Measurements from ENCODE around the gene KRT14.
"Not testable (repeated sequence)": the region's sequence is repeated elsewhere in the genome, so short reads cannot be mapped to it uniquely, and the experiment has no call there.

Gene KRT14

DNA sequence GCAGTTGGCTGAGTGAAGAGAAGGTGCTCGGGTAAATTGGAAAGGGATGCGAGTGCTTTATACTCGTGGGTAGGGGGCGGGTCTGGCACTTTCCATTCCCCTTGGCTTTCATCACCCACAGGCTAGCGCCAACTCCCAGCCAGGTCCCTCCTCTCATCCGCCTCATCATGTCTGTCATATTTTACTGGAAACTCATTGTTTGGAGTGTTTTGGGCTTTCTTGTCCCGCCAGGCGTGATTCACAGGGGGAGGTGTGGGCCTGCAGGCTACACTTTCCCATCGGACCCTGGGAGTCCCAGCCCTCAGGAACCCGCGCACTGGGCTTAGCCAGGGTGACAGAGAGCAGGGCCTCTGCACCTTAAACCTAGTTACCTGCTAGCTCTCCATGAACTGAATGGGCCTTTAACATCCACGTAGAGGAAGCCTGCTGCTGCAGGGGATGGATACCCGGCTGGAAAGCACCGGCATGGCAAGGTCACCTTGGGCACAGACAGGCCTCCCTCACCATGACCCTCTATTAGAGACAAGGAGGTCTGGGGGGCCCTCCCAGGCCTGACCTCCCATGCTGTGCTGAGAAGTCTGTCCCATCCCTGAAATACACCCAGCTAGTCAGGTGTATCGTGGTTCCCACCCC, at the start of gene KRT14:
TSS of gene KRT14 (minus strand) at position 33 of the 633 bp plus-strand sequence. CDS start 61 bp downstream, outside the sequence.
- no peak for DNase-seq

GRCh38 chr17:41635121-41636097, 48.7 kb upstream of the KRT14 start:
- DNase-seq = no peak

DNA sequence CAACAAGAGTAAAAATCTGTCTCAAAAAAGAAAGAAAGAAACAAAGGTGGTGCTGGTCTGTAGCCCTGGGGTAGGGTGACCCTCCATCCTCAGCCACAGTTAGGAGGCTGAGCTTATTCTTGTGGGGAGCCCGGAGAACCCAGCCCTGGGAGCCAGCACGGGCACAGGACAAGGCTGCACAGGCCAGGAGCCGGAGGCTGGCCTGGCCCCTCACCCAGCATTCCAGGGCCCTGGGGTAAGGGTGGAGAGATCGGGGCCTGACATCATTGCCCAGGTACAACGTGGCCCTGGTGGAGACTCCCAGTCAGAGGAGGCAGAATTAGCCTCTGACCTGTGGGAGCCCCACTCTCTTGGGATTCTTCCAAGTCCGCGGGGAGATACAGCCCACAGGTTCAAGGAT, 47.9 kb upstream of the KRT14 start:
- DNase-seq = no peak

GRCh38 chr17:41633556-41634199, 47.0 kb upstream of the KRT14 start:
- DNase-seq = no peak

DNA sequence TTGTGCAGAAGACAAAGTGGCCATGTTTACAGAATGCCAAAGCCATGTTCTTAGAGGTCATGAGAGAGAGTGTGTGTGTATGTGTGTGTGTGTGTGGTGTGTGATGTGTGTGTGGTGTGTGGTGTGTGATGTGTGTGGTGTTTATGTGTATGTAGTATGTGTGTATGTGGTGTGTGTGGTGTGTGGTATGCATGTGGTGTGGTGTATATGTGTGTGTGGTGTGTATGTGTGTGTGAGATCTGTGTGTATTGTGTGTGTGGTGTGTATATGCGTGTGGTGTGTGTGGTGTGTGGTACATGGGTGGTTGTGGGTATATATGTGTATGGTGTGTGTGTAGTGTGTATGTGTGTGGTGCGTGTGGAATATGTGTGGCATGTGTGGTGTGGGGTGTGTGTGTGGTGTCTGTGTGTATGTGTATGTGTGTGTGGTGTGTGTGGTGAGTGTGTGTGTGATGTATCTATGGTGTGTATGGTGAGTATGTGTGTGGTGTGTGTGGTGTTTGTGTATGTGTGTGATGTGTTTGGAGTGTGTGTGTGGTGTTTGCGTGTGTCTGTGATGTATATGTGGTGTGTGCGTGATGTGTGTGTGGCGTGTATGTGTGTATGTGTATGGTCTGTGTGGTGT, 45.9 kb upstream of the KRT14 start:
- DNase-seq = no peak

- DNase-seq = no peak
These were observed 45.2 kb upstream of the KRT14 start for GRCh38 chr17:41631898-41632285.

- no peak for DNase-seq
These were observed 44.6 kb upstream of the KRT14 start for GRCh38 chr17:41631025-41631897.

DNA sequence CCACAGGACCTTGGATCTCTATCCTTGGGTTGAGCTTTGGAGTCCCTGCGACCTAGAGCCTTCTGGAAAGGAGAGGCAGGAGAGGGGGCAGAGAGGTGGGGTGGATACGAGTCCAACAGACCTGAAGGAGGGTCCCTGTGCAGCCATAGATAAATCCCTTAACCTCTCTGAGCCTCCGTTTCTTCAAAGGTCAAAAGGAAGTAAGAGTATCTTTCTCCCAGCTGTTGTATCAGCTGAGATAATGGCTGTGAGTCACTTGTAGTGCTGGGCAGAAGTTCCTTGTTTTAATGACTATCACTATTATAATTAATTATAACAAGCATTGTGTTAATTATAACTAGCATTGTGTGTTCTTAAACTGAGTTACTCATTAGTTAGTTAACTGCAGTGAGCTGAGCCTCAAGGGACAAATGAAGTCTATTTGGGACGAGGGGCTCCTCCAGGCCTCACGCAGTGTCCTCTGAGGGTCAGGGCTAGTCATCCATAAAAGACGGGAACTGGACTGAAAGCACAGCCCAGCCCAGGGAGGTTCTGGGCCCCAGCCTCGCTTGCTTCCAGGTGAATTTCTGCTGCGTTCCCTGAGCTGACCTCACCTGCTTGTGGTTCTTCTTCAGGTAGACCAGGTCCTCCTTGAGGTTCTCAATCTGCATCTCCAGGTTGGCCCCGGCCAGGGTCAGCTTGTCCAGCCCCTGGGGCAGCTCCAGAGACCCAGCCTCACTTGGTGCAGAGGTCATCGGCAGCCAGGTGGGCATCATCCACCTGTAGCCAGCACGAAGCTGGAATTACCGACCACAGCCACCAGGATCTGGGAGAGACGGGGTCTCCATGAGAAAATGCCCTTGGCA, 43.4 kb upstream of the KRT14 start:
- no peak for DNase-seq

DNA sequence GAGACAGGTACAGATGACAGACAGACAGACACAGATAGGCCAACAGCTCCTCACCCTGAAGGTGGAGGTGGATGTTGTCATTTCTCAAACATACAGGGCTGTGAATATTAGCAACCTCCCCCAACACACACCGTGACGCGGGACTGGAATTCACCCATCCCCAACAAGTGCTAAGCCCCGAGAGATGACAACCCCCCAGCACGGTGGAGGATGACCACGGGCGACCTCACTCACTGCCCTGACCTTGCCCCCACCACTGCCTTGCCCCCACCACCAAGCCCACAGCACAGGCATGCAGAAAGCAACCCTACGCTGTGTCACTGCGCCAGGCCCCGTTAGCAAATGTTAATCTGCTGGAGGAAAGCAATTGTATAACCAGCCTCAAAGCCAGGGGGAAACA, 42.6 kb upstream of the KRT14 start:
- DNase-seq = no peak

GRCh38 chr17:41628621-41629255, 42.0 kb upstream of the KRT14 start:
- not testable (repeated sequence) for DNase-seq

DNA sequence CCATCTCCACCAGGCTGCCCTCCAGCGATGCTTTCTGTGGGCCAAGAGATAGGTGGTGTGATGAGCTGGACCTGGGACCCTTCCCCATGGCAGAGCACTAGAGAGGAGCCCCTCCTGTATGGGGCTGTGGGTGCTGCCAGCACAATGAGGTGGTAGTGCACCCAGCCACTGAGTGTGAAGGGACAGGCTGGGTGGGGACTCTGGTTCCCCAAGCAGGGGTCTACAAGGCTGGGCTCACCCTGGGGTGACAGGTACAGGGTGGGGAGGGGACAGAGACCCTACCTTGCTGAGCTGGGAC, 41.3 kb upstream of the KRT14 start:
- DNase-seq = not testable (repeated sequence)

GRCh38 chr17:41627316-41628072, 40.8 kb upstream of the KRT14 start:
- DNase-seq = no peak

DNA sequence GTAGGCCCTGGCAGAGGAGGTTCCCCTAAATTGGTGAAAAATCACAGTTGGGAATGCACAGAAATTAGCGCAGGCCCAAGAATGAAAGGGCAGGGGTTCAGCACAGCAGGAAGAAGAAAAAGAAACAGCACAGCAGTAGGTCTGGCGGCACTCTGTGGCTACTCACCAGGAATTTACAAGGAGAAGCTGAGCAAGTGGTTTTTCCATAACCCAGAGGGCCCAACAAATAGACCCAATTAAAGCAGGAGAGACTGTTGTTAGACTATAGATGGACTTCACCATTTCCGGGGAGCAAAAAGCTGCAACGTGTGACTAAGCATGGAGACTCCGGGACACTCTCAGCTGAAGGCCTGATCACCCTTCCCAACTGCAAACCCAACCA, 40.2 kb upstream of the KRT14 start:
- not testable (repeated sequence) for DNase-seq

- not testable (repeated sequence) for DNase-seq
These were observed 39.6 kb upstream of the KRT14 start for GRCh38 chr17:41626028-41626913.

GRCh38 chr17:41625602-41626001, 38.9 kb upstream of the KRT14 start:
- DNase-seq = no peak

GRCh38 chr17:41624208-41625101, 37.8 kb upstream of the KRT14 start, which contains the start of gene KRT17:
TSS of gene KRT17 (minus strand) at chr17:41624575. CDS start at chr17:41624509, 66 bp downstream.
- no peak for DNase-seq

- not testable (repeated sequence) for DNase-seq
These were observed 36.6 kb upstream of the KRT14 start for GRCh38 chr17:41623184-41623861.
